Measurements from ENCODE around the gene NTN3.
"Not testable (repeated sequence)": the region's sequence is repeated elsewhere in the genome, so short reads cannot be mapped to it uniquely, and the experiment has no call there.

The NTN3 gene

GRCh38 chr16:2471016-2471652 lies at the start of gene NTN3:
TSS of gene NTN3 (plus strand) at chr16:2471297. CDS start at chr16:2471702, 405 bp downstream.
- DNase-seq = no peak

- DNase-seq = no peak
These were observed 48.8 kb upstream of the NTN3 start for GRCh38 chr16:2422123-2422867.

GRCh38 chr16:2424061-2425007 lies 46.8 kb upstream of the NTN3 start:
- DNase-seq = no peak

GRCh38 chr16:2425008-2425518 lies 46.0 kb upstream of the NTN3 start:
- DNase-seq = no peak

GRCh38 chr16:2425825-2426430 lies 45.2 kb upstream of the NTN3 start:
- no peak for DNase-seq

GRCh38 chr16:2426941-2427361 lies 44.1 kb upstream of the NTN3 start:
- DNase-seq = no peak

- DNase-seq = no peak
These were observed 43.6 kb upstream of the NTN3 start for GRCh38 chr16:2427526-2427925.

GRCh38 chr16:2428051-2428783 lies 42.9 kb upstream of the NTN3 start:
- DNase-seq = no peak

- no peak for DNase-seq
These were observed 42.4 kb upstream of the NTN3 start for GRCh38 chr16:2428784-2429033.

- peak; percentile 98 for DNase-seq
These were observed 41.9 kb upstream of the NTN3 start, which contains the start of gene CCNF for GRCh38 chr16:2429034-2429770. TSS of gene CCNF (plus strand) at chr16:2429447. CDS start at chr16:2429482, 35 bp downstream.

GRCh38 chr16:2429771-2430663 lies 41.1 kb upstream of the NTN3 start:
- DNase-seq = no peak

- DNase-seq = no peak
These were observed 38.8 kb upstream of the NTN3 start for GRCh38 chr16:2432286-2432685.

GRCh38 chr16:2432801-2433505 lies 38.1 kb upstream of the NTN3 start:
- DNase-seq = no peak

GRCh38 chr16:2435236-2435635 lies 35.9 kb upstream of the NTN3 start:
- not testable (repeated sequence) for DNase-seq

- DNase-seq = no peak
These were observed 35.0 kb upstream of the NTN3 start for GRCh38 chr16:2436110-2436509.

- no peak for DNase-seq
These were observed 33.9 kb upstream of the NTN3 start for GRCh38 chr16:2437032-2437790.

GRCh38 chr16:2438121-2438520 lies 33.0 kb upstream of the NTN3 start:
- no peak for DNase-seq

GRCh38 chr16:2439598-2439997 lies 31.5 kb upstream of the NTN3 start:
- DNase-seq = no peak
